B cell (primary cell): ENCODE data around the gene PCDHA6. TPM values are rescaled to one million over a fixed set of nuclear protein-coding genes. Genes with fewer than 3 reads are reported as not detected.

Source experiments
- ATAC-seq: fragments of 200-7000 bp; cut with Tn5 transposase; one replicate; pipeline ENCODE4 v1.10.0; 2021; ENCODE audit warnings: low read depth, mild to moderate bottlenecking, moderate number of reproducible peaks, moderate library complexity
- CTCF ChIA-PET: fragments of 350-600 bp; sonication (Branson Sonifier 250); formaldehyde crosslinking; loops from one replicate; lab custom pipeline; 2021; ENCODE audit warnings: antibody characterized with exemption, inconsistent platforms; lab: Charles Lee
- POLR2A ChIA-PET: fragments of 350-600 bp; sonication (Branson Sonifier 250); formaldehyde crosslinking; loops from one replicate; lab custom pipeline; 2021; ENCODE audit warnings: antibody characterized with exemption; lab: Charles Lee
- DNase-seq: peaks from one replicate; pipeline ENCODE4 v3.0.0; 2013
- H2AFZ ChIP-seq: 2 replicates; pipeline ENCODE4 v1.6.1; 2012; ENCODE audit warnings: mild to moderate bottlenecking, low read depth, low read length; ENCODE audit not compliant: insufficient read depth, poor library complexity, severe bottlenecking
- H3K27ac ChIP-seq, 2 donors: 1 replicate in 1 of 2; 2 replicates in 1 of 2; pipeline ENCODE4 v1.5.1; 2012 to 2013; ENCODE audit warnings: low read length in 2 of 2, mild to moderate bottlenecking in 2 of 2, moderate library complexity in 1 of 2
- H3K27me3 ChIP-seq, 4 experiments: fragments of 200-600 bp in 1 of 4; sonication (generic) in 1 of 4; replicated peaks in 1 of 4; 1 replicate in 2 of 4; 2 replicates in 2 of 4; pipeline versions ENCODE4 v1.6.1 to v1.7.0; 2013 to 2016; ENCODE audit warnings: low read length in 3 of 4, mild to moderate bottlenecking in 2 of 4, mixed read lengths in 1 of 4, moderate library complexity in 1 of 4; ENCODE audit not compliant: insufficient read depth in 4 of 4, control insufficient read depth in 3 of 4; ENCODE audit errors: control extremely low read depth in 1 of 4
- H3K36me3 ChIP-seq, 2 experiments: replicated peaks in 1 of 2; 1 replicate in 1 of 2; 2 replicates in 1 of 2; pipeline versions ENCODE4 v1.6.1 to v1.7.1; 2013; ENCODE audit warnings: low read length in 1 of 2; ENCODE audit not compliant: insufficient read depth in 2 of 2, control insufficient read depth in 1 of 2; ENCODE audit errors: control extremely low read depth in 1 of 2, extremely low read depth in 1 of 2
- H3K4me1 ChIP-seq, 2 donors: fragments of 200-600 bp in 1 of 2; sonication (generic) in 1 of 2; 1 replicate in 1 of 2; 2 replicates in 1 of 2; pipeline versions ENCODE4 v1.5.1 to v1.6.1; 2013 to 2017; ENCODE audit warnings: low read length in 2 of 2; ENCODE audit not compliant: control insufficient read depth in 2 of 2, insufficient read depth in 2 of 2
- H3K4me2 ChIP-seq: replicated peaks from 2 replicates; pipeline ENCODE3; 2012; ENCODE audit warnings: mild to moderate bottlenecking, low read depth, low read length; ENCODE audit not compliant: poor library complexity, severe bottlenecking
- H3K4me3 ChIP-seq, 5 experiments: fragments of 200-600 bp in 1 of 5; sonication (generic) in 1 of 5; 1 replicate in 3 of 5; 2 replicates in 2 of 5; pipeline versions ENCODE4 v1.5.1 to v1.7.0; 2011 to 2016; ENCODE audit warnings: low read length in 4 of 5, mild to moderate bottlenecking in 4 of 5, low read depth in 2 of 5, control low read depth in 1 of 5, moderate library complexity in 1 of 5; ENCODE audit not compliant: insufficient read depth in 1 of 5; ENCODE audit errors: control extremely low read depth in 1 of 5, extremely low read depth in 1 of 5
- H3K79me2 ChIP-seq: fragments of 200-600 bp; sonication (generic); one replicate; pipeline ENCODE4 v1.6.0; 2016; ENCODE audit warnings: low read length; ENCODE audit not compliant: control insufficient read depth, insufficient read depth
- H3K9ac ChIP-seq: fragments of 200-600 bp; sonication (generic); 2 replicates; pipeline ENCODE4 v1.6.1; 2017; ENCODE audit warnings: mild to moderate bottlenecking, low read length, moderate library complexity
- H3K9me3 ChIP-seq, 3 donors: one replicate each; pipeline versions ENCODE4 v1.6.1 to v1.7.1; 2013; ENCODE audit warnings: low read length in 2 of 3; ENCODE audit not compliant: control insufficient read depth in 2 of 3, insufficient read depth in 1 of 3; ENCODE audit errors: control extremely low read depth in 1 of 3
- H4K20me1 ChIP-seq: 2 replicates; pipeline ENCODE4 v1.6.0; 2012; ENCODE audit warnings: mild to moderate bottlenecking, low read length; ENCODE audit not compliant: insufficient read depth, control insufficient read depth, poor library complexity, severe bottlenecking
- H3K27ac Mint-ChIP-seq: one replicate; pipeline ENCODE4 v1.8.0; 2021; ENCODE audit warnings: mixed read lengths
- H3K27me3 Mint-ChIP-seq: one replicate; pipeline ENCODE4 v1.8.0; 2021; ENCODE audit warnings: mixed read lengths
- H3K4me1 Mint-ChIP-seq: one replicate; pipeline ENCODE4 v1.8.0; 2021; ENCODE audit warnings: mixed read lengths
- H3K4me3 Mint-ChIP-seq: one replicate; pipeline ENCODE4 v1.8.0; 2021; ENCODE audit warnings: mixed read lengths
- H3K9me3 Mint-ChIP-seq: one replicate; pipeline ENCODE4 v1.8.0; 2022; ENCODE audit warnings: mixed read lengths; ENCODE audit not compliant: insufficient read depth
- CTCF ChIP-seq: fragments of 200-600 bp; IDR thresholded peaks from one replicate; pipeline ENCODE4 v1.8.0; 2022; ENCODE audit warnings: antibody characterized with exemption, mild to moderate bottlenecking
- EZH2 ChIP-seq: IDR thresholded peaks from 2 replicates; pipeline ENCODE4 v1.6.1; 2012; ENCODE audit warnings: borderline replicate concordance, low read depth, mild to moderate bottlenecking, moderate library complexity, low read length; ENCODE audit not compliant: insufficient read depth, poor library complexity, severe bottlenecking
- WGBS: methylation state at CpG from one replicate; pipeline ENCODE4 v1.1.5; 2013; ENCODE audit warnings: missing lambda C conversion rate; ENCODE audit not compliant: insufficient coverage; 5-methylcytosine and 5-hydroxymethylcytosine counted together
- intact Hi-C: fragments of 100-400 bp; cut with micrococcal nuclease; formaldehyde crosslinking; loops from one replicate; pipeline ENCODE4 v1.10.0; 2022
- polyA plus RNA-seq: library from polyadenylated mRNA; depleted of rRNA; stranded (reverse); fragments of >200 nt; gene quantifications from 2 replicates; pipeline ENCODE4 v1.2.3, GENCODE V29; 2012
- total RNA-seq, 2 donors: library from RNA; stranded (reverse); fragments of 120-200 nt in 1 of 2; gene quantifications; 1 replicate in 1 of 2; 2 replicates in 1 of 2; pipeline versions ENCODE4 v1.2.3 to v1.2.4, GENCODE V29; 2013 to 2022

PCDHA6 gene
- total and polyA plus RNA-seq, 2 donors (not counting 1 experiment from before 2014, with no cell fraction given): not detected

GRCh38 chr5:140835622-140836510, 8.1 kb downstream of the PCDHA6 start:
- POLR2A ChIA-PET: no interaction called here
- H3K27ac ChIP-seq: no peak overlapping the region
- TF ChIP-seq CTCF (no peak), EZH2 (no peak)
- 60% methylated on average over 103 of the region's 103 CpGs for WGBS
- no peak overlapping the region for H3K4me3 ChIP-seq
- ATAC-seq (no peak), DNase-seq (no peak)
- H3K4me2 ChIP-seq: no peak overlapping the region
- CTCF ChIA-PET: no interaction called here
- Mint-ChIP-seq H3K4me1 (no peaks in the 10 kb centered on the region), H3K27me3 (peaks cover 26% of the 10 kb centered on the region), H3K27ac (no peak overlapping the region), H3K9me3 (peaks cover 3% of the 10 kb centered on the region), H3K4me3 (no peak overlapping the region)
- no peaks in the 10 kb centered on the region for H3K79me2 ChIP-seq
- H3K36me3 ChIP-seq: no peaks in the 10 kb centered on the region
- H3K9ac ChIP-seq: no peak overlapping the region
- intact Hi-C loops: no loop called here
- H2AFZ ChIP-seq: no peak overlapping the region
- peaks cover 0 to 10% (median 5%) of the 10 kb centered on the region in 4 experiments for H3K27me3 ChIP-seq
- peaks cover 0 to 21% (median 11%) of the 10 kb centered on the region in 3 donors for H3K9me3 ChIP-seq
- H3K4me1 ChIP-seq: no peaks in the 10 kb centered on the region
- no peaks in the 10 kb centered on the region for H4K20me1 ChIP-seq
